K562 (cell line): ENCODE measurements around the gene POLN. TPM values are rescaled to one million over a fixed set of nuclear protein-coding genes. Genes with fewer than 3 reads are reported as not detected.

ENCODE experiments used
- POLR3G ChIP-seq: IDR thresholded peaks from 2 replicates; pipeline ENCODE4 v1.6.1; 2011; ENCODE audit not compliant: insufficient read length, insufficient replicate concordance; ENCODE audit errors: extremely low read depth
- SREBF2 ChIP-seq: sonication (generic); formaldehyde crosslinking; IDR thresholded peaks from 2 replicates; pipeline ENCODE4 v1.4.0; 2020; ENCODE audit warnings: mild to moderate bottlenecking, missing genetic modification reagents
- TAF15 ChIP-seq: fragments of 200-400 bp; formaldehyde crosslinking; IDR thresholded peaks from 2 replicates; pipeline ENCODE4 v1.6.1; 2017; ENCODE audit warnings: mild to moderate bottlenecking, low read depth, low read length, moderate library complexity
- XRCC3 ChIP-seq: fragments of 450-650 bp; IDR thresholded peaks from 2 replicates; pipeline ENCODE4 v1.6.1; 2017; ENCODE audit warnings: mild to moderate bottlenecking, moderate library complexity
- YY1 ChIP-seq, 3 experiments: IDR thresholded peaks; 2 replicates each; pipeline ENCODE4 v1.6.1; 2011; ENCODE audit warnings: low read length in 2 of 3, mild to moderate bottlenecking in 2 of 3, moderate library complexity in 2 of 3, borderline replicate concordance in 1 of 3, control low read depth in 1 of 3, low read depth in 1 of 3; ENCODE audit not compliant: insufficient read depth in 3 of 3, insufficient replicate concordance in 2 of 3, control insufficient read depth in 1 of 3, insufficient read length in 1 of 3; ENCODE audit errors: extremely low read depth in 1 of 3
- ZBTB40 ChIP-seq, 2 experiments: fragments of 450-650 bp in 1 of 2; sonication (generic) in 1 of 2; formaldehyde crosslinking in 1 of 2; IDR thresholded peaks; 2 replicates each; pipeline versions ENCODE4 v1.7.1 to v1.9.0; 2016 to 2022; ENCODE audit warnings: inconsistent platforms in 1 of 2, mild to moderate bottlenecking in 1 of 2, missing genetic modification reagents in 1 of 2
- ZNF512 ChIP-seq: IDR thresholded peaks from 2 replicates; pipeline ENCODE4 v1.6.1; 2016; ENCODE audit warnings: missing genetic modification characterization, missing compliant biosample characterization
- polyA plus RNA-seq, 8 experiments: library from polyadenylated mRNA; depleted of rRNA in 4 of 8; stranded (reverse) in 5 of 8; unstranded in 3 of 8; fragments of >200 nt; fragmentation: Nextera tagmentation in 2 of 8; fragmentation: Illumina TruSeq in 1 of 8; extraction: Ambion mirVana in 2 of 8; extraction: Trizol in 1 of 8; gene quantifications; 2 replicates each; pipeline versions ENCODE4 v1.2.1 to v1.2.3, GENCODE V29; 2011 to 2014; ENCODE audit warnings: inconsistent platforms in 1 of 8, missing spikeins in 1 of 8
- total RNA-seq, 7 experiments: library from RNA; depleted of rRNA in 6 of 7; stranded (reverse); fragments of >200 nt in 6 of 7; fragmentation: Illumina TruSeq in 2 of 7; extraction: Trizol in 2 of 7; gene quantifications; 2 replicates each; pipeline versions ENCODE4 v1.2.1 to v1.2.3, GENCODE V29; 2011 to 2021; ENCODE audit warnings: low replicate concordance in 1 of 7

POLN gene
- total and polyA plus RNA-seq, 9 of the 15 experiments (the other 6 are each of a cell fraction or from before 2014, with no cell fraction given) = 0.08 to 0.91 (median 0.32) TPM

- no peak for TF ChIP-seq ZBTB40 (IDR thresholded peaks at IDR 0.05)
- TF ChIP-seq ZBTB40 (CRISPR knock-in tag; IDR thresholded peaks at IDR 0.05) = no peak
- no peak for TF ChIP-seq TAF15
- TF ChIP-seq ZNF512 = no peak
- no peak for TF ChIP-seq SREBF2 (CRISPR knock-in tag)
- TF ChIP-seq XRCC3 = no peak
- no peak for TF ChIP-seq YY1 (IDR thresholded peaks at IDR 0.05; ENCODE audit: borderline replicate concordance in 1 of 3, control insufficient read depth in 1 of 3, extremely low read depth in 1 of 3, insufficient read depth in 3 of 3, insufficient read length in 1 of 3, insufficient replicate concordance in 2 of 3, low read depth in 1 of 3, low read length in 2 of 3)
- TF ChIP-seq POLR3G = no peak
- TF ChIP-seq, all 486 proteins: peak for 0
Measured at GRCh38 chr4:2125831-2126230, 116.1 kb downstream of the POLN start (continued).
